Measurements from ENCODE around the gene SLC34A1.
A peak's percentile ranks its signal among the peaks of the same experiment; 100 is the strongest.

SLC34A1 gene

DNA sequence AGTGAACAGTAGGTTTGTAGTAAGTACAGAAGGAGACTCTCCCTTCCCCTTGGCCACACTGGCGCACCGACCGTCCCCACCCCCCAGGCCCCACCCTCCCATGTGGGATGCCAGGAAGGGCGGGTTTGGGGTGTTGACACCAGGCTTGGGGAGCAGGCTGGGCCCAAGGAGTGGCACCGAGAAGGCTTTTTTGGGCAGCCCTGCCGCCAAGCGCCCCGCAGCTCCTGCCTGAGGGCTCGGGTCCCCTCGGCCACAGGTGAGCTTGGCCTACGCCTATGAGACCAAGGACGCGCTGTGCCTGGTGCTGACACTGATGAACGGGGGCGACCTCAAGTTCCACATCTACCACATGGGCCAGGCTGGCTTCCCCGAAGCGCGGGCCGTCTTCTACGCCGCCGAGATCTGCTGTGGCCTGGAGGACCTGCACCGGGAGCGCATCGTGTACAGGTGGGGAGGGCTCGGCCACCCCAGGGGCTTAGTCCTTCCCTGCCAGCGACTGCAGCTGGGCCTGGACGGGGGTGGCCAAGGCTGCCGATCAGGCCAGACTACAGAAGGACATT, 49.5 kb downstream of the SLC34A1 start:
- no peak for DNase-seq

DNA sequence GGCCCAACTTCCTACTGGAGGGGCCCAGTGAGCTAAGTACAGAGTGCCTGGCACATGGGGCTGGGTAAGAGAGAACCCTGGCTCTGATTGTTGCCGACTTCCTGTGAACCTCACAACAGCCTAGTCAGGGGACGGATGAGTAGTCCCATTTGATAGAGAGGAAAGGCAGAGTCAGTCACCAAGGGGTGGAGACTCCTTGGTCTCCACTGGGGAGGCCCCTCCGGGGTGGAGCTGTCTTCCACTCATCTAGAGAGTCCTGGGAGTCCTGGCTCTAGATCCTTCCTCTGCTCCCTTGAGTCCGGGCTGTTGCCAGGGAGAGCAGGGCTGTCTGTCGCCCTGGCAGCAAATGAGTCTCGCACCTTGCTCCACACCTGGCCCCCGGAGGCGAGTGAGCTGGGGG, 50.2 kb downstream of the SLC34A1 start:
- DNase-seq: no peak

DNA sequence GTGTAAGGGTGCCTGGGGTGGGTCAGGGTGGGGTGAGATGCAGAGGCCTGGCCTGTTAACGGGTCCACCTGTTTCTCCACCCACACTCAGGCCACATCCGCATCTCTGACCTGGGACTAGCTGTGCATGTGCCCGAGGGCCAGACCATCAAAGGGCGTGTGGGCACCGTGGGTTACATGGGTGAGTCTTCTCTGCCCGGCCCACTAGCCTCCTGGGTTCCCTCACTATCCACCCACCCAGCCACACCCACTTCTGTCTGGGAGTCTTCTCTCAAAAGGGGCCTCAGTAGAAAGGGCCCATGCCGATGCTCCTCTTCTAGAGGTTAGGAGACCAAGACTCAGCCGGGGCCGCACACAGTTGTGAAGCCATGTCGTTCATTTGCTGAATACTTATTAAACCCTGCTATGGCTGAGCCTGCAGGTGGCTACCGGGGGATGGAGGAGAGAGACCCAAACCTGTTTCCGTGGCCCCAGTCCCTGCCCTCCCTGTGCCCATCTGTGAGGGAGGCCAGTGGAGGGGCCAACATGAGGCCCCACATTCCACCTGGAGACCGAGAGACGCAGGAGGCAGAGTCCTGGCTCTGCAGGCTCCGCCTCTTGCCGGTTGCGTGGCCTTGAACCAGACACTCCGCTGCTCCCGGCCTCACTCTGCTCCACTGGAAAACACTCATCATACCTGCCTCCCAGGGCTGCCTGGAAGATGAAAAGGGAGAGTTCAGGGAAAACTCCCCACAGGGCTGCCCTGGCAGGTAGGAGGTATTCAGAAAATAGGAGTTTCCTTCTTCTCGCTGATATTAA, 50.9 kb downstream of the SLC34A1 start:
- DNase-seq: no peak

DNA sequence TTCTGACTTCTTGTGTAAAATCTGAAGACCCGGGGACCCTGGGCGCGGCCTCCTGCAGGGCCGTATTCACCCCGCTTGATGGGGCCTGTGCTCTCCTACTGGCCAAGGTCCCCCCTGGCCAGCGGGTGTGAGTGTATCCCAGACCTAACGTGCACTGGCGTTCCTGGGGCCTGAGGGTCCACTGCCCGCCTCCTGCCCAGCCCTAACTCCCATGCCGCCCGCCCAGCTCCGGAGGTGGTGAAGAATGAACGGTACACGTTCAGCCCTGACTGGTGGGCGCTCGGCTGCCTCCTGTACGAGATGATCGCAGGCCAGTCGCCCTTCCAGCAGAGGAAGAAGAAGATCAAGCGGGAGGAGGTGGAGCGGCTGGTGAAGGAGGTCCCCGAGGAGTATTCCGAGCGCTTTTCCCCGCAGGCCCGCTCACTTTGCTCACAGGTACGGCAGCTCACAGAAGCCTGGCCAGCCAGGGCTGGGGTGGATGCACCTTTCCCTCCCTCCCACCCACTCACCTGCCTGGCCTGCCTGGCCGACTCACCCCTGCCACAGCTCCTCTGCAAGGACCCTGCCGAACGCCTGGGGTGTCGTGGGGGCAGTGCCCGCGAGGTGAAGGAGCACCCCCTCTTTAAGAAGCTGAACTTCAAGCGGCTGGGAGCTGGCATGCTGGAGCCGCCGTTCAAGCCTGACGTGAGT, 51.8 kb downstream of the SLC34A1 start:
- DNase-seq: no peak

DNA sequence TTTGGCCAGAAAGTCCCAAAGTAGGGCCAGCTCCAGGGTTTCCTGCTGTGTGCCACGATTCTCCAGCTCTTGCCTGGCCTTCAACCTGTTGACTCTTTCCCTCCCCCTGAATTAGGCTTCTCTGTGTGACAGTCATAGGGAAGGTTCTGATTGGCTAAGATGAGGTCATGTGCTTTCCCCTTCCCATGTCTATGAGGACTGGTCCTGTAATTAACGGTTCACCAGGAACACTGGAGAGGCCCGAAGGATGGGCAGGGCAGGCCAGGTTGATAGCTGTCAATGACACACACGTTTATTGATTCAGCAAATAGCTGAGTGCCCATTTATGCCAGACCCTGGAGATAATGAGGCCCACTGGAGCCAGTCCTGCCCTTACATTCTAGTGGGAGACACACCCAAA, 53.4 kb downstream of the SLC34A1 start:
- no peak for DNase-seq

DNA sequence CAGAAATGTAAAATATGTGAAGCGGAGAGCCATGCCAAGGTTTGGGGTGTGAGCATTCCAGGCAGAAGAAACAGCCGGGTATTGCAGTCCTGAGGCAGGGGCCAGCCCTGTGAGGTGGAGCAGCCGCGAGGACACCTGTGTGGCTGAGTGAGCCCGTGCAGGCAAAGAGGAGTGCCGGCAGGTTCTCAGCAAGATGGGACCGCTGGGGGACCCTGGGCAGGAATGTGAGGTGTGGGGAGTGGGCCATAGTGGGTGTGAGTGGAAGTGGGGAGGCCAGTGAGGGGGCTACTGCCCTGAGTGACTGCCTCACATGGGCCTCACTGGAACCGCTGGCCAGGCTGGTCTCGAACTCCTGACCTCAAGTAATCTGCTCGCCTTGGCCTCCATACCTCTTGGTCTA, 54.2 kb downstream of the SLC34A1 start:
- no peak for DNase-seq

DNA sequence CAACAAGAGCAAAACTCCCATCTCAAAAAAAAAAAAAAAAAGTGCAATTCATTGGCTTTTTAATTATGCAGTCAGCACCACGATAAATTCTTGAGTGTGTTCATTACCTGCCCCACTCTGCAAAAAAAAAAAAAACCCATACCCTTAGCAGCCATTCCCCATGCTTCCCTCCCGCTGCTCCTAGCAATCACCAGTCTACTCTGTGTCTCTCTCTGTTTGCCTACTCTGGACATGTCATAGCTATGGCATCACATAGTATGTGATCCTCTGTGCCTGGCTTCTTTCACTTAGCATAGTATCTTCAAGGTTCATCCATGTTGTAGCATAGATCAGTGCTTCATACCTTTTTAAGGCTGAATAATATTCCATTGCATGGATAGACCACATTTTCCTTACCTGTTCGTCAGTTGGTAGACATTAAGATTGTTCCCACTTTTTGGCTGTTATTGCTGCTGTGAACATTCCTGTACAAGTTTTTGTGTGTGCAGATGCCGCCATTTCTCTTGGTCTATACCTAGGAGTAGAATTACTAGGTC, 55.4 kb downstream of the SLC34A1 start:
- DNase-seq: no peak

DNA sequence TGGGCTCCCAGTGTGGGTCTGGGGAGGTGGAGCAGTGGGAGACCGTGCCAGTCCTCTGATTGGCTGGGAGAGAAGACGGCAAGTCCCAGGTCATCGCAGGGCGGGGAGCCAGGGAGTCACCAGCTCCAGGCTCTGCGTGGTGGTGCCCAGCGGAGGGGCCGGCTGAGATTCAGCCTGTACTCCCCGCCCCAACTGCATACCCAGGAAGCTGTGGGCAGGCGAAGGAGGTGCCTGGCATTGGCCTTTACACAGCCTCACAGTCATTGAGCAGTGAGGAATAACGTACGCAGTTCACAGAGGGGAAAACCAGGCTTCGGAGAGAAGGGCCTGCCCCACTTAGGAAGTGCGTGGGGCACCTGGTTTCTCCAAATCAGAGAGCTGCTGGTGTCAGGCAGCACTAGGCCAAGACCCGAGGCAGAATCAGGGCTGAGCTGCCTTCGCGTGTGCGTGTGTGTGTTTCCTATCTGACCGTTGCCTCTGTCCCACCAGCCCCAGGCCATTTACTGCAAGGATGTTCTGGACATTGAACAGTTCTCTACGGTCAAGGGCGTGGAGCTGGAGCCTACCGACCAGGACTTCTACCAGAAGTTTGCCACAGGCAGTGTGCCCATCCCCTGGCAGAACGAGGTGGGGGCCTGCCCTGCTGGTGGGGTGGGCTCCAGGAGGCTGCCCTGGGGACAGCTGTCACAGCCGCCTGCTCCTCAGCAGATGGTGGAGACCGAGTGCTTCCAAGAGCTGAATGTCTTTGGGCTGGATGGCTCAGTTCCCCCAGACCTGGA, 56.2 kb downstream of the SLC34A1 start:
- DNase-seq: no peak

DNA sequence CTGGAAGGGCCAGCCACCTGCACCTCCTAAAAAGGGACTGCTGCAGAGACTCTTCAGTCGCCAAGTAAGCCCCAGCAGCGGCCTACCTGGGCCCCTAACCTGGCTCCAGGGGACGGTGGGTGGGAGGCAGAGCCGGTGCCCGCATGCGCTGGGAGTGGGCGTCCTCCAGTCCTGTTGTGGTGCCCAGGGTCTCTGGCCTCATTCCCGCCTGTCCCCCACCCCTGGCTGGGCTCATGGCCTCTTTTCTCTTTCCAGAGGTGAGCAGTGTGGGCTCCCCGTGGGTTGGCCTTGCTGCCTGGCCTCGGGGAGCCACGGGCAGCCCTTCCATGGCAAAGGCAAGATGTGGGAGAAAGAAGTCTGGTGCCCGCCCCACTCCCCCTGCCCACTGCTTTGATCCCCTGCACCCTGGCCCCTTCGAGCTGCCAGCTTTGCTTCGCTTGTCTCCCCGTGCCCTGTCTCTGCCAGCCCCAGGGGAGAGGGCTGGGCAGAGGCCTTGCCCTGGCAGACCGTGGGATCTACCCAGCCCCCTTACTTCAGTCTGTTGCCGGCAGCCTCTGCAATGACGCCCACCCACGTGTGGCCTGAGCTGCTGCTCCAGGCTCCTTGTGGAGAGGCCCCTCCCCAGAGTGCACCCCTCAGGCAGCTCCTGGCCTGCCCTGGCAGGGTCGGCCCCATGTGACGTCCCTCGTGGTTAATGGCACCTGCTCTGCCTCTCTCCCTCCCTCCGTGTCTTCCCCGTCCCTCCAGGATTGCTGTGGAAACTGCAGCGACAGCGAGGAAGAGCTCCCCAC, 57.0 kb downstream of the SLC34A1 start:
- no peak for DNase-seq

DNA sequence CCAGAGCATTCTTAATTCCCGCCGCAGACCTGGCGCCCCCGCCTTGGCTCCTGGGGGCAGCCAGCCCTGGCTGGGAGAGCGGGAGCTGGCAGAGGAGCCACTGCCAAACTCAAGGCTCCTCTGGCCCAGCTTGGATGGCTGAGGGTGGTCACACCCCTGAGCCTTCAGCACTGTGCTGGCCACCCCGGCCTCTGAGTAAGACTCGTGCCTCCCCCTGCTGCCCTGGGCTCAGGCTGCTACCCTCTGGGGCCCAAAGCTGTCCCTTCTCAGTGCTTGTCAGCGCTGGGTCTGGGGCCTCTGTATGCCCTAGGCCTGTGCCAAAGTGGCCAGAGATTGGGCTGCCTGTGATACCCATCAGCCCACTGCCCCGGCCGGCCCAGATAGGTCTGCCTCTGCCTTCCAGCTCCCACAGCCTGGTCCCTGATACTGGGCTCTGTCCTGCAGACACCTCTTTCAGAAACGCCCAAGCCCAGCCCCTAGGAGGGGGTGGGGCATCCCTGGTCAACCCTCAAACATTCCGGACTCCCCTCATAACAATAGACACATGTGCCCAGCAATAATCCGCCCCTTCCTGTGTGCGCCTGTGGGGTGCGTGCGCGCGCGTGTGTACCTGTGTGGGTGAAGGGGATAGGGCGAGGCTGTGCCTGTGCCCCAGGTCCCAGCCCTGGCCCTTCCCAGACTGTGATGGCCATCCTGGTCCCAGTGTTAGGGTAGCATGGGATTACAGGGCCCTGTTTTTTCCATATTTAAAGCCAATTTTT, 58.0 kb downstream of the SLC34A1 start:
- DNase-seq: no peak

DNA sequence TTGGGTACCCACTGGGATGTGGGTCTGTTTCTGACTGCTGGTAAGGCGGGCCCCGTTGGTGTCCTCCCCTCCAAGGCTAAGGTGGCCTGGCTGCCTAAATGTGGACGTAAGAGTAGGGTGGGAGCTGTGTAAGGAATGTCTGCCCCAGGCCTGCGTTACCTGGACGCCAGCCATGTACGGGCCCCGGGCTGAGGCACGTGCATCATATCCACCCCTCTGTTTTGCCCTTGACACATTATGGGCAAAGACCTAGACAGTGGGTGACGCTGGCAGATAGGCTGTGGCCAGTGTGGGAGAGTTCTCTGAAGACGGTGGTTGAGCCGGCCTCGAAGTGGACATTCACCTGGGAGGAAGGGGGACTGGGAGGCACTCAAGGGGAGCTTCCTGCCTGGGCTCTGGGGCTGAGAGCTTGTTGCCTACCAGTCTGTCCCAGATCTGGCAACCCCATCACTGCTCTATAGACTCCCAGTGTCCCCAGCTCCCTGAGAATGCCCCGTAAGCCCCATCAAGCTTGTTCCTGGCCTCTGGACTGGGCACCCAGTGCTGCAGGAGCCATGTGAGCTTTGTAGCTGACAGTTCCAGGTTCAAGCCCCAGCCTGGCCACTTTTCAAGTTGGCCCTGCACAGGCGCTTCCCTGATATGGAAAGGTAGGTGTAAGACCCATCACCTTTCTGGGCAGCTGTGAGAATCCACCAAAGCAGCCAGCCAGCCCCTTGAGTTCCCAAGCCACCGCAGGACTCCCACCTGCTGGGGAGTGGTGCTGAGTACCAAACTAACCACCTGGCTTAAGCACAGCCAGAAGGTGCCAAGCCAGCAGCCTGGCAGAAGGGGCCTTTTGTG, 59.1 kb downstream of the SLC34A1 start:
- no peak for DNase-seq

DNA sequence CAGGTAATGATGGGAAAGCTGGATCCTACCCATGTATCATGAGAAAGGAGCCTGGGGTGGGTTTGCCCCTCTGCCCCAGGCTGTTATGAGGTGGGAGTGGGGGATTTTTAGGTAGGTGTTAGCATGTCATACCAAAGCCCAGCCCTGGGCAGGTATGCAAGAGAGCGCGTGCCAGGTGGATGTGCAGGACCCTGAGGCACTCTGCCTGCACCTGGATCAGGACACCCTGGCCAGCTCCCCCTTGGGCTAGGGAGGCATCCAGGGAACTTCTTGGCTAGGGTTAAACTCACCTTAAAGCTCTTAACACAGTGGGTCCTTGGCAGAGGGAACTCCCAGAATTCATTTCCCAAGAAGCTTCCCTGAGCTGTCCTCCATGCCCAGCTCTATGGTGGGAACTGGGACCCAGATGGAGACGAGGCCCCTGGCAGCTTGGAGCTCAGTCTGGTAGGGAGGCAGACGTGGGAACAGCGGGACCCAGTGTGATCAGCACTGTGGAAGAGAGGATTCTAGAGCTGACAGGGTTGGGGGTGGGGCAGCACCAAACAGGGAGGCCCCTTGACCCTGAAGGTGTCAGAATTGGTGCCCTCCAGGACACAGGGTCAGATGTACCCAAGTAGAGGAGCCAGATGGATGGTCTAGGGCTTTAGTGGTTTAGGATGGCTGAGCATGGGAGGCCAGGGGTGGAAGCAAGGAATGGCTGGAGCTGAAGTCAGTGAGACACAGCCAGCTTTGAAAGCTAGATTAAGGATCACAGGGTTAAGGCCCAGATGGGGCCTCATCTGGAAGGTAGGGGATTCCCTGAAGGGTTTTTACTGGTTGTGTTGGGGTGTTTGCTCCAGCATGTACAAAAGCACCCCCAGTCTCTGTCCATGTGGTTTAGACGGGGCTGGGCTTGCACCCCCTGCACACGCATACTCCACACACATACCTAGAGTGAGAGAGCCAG, 60.1 kb downstream of the SLC34A1 start:
- no peak for DNase-seq

DNA sequence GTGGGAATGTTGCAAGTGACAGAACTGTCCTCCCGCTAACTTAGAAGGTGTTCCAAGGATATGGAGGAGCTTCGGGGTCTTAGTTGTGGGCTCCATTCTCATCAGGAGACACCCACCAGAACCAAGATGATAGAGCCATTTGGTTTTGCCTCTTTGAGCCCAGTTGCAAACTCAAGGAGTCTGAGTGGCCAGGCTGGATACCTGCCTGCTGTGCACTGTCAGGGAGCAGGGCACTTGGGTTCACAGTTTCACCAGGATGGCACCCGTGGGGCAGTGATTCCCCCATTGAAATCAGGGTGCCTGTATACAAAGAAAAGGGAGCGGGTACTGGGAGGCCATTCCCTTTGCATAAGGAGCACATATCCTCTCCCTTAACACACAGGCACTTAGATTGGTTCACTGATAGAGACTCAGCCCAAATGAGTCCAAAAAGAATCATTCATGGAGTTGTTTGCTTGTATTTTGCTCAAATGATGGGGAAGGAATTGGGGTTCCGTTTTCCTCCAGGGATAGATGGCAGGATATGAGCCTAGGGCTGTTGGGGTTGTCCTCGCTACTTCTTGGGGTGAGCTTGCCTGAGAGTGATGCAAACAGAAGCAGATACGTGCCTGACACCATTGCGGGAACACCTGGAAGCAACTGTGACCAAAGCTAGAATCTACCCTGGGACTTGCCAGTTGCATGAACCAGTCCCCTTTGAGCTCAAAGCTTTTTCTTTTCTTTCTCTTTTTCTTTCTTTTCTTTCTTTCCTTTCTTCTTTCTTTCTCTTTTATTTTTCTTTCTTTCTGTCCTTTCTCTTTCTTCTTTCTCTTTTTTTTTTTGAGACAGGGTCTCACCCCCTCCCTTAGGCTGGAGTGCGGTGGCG, 61.0 kb downstream of the SLC34A1 start:
- no peak for DNase-seq

DNA sequence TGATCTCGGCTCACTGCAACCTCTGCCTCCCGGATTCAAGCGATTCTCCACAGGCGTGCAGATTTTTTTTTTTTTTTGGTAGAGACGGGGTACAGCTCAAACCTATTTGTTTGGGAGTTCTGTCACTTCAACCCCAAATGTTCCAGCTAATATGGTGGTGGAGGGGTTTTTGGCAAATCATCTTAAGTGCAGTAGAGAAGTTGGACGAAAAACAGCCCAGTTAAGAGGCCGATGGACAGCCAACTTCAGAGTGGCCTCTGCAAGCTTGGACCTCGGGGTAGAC, 61.6 kb downstream of the SLC34A1 start:
- DNase-seq: no peak

DNA sequence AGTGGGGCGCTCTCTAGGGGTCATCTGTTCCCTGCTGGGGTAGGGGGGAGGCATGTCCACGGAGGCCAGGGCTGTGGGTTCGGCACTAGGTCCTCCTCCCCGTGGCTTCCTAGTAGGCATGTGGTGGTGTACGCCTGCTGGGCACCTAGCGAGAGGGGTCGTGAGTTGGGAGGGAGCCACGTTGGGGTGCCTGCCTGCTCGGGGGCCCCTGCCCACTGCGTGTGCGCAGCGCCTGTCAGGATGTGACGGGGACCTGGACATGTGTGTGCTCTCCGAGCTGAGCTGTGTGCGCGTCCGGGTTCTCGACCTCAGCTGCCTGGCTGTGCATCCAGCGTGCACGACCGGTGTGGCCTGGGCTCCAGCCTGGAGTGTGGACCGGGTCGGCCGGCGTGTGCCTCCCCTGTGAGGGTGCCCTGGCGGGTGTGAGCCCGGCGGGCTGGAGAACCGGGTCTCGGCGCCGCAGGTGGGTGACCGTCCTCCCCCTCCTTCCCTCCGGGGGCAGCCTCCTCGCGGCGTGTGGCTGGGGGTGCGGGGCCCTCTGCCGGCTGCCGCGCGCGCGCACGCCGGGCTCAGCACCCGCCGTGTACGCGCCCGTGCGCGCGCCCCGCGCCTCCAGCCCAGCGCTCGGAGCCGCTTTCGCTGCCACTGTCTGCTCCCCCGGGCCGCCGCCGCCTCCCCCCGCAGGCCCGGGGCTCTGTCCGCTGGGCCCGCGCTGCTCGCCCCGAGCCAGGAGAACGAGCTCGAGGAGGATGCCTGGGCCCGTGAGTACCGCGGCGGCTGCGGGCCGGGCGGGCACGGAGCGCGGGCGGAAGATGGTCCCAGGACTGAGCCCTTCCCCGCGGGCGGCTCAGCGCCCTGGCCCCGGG, 62.2 kb downstream of the SLC34A1 start, which contains the start of gene PRR7:
Gene PRR7 (plus strand): TSS at position 615 of the 866 bp plus-strand sequence. CDS start 8,254 bp downstream, outside the sequence.
- peak; percentile 48 for DNase-seq

DNA sequence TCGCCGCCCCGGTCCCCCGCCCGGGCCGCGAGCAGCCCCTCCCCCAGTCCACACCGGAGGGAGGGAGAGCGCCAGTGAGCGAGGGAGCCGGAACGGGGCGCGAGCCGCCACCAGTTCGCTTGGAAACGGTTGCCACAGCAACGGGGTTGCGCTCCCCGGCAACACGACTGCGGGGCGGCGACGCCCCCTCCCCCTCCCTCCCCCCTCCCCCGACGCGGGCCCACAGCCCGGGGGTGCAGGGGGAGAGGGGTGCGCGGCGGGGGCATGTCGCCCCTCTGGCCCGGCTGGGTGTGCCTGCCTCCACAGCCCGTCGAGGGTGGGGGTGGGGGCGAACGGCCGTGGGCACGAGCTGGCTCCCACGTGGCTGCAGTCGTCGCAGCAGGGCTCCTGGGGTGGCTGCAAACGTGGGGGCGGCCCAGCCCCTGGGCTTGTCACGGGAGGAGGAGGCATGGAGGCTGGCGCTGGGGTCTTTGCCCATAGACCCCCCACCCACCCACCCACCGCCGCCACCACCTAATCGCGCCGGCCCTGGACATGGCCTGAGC, 62.9 kb downstream of the SLC34A1 start:
- no peak for DNase-seq

DNA sequence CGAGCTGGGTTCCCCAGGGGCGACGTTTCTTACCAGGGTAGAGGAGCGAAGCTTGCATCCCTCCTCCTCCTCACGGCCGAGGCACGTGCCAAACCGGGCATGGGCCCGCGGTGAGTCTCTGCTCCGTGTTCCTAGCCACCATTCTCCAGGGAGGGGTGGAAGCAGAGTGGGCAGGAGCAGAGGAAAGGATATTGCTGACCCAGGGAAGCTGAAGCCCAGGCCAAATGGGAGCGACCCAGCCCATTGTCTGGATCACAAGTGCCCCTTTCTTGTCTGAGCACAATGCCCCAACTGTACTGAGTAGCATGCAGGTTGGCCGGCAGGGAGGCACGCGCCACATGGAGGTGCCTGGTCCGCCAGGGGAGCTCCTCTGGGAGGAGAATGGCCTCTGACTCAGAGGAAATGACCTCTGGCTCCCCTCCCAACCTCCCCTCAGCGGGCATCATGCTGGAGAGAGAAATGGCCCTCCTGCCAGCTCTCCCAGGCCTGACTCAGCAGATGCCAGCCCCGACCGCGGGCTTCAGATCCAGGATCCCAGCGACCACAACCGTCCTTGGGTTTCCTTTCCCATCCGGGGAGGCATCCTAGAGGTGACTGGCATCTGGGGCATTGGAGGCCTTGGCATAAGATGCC, 63.5 kb downstream of the SLC34A1 start:
- peak; percentile 51 for DNase-seq

Data from suppressor macrophage treated with lipopolysaccharide for 4 hours (primary cell).